PC-9 (cell line): ENCODE measurements around the gene CNTN4.

Experiments used
- EZH2 ChIP-seq: fragments of 200-600 bp; sonication (generic); IDR thresholded peaks from 2 replicates; pipeline ENCODE4 v1.8.0; 2017; ENCODE audit warnings: antibody characterized with exemption, low read depth
- TF ChIP-seq, protein P1 (sequence below): fragments of 200-600 bp; sonication (generic); conservative IDR thresholded peaks from 2 replicates; pipeline ENCODE4 v1.6.1; 2017; ENCODE audit warnings: mixed run types, antibody characterized with exemption, mild to moderate bottlenecking, moderate library complexity

DNA sequence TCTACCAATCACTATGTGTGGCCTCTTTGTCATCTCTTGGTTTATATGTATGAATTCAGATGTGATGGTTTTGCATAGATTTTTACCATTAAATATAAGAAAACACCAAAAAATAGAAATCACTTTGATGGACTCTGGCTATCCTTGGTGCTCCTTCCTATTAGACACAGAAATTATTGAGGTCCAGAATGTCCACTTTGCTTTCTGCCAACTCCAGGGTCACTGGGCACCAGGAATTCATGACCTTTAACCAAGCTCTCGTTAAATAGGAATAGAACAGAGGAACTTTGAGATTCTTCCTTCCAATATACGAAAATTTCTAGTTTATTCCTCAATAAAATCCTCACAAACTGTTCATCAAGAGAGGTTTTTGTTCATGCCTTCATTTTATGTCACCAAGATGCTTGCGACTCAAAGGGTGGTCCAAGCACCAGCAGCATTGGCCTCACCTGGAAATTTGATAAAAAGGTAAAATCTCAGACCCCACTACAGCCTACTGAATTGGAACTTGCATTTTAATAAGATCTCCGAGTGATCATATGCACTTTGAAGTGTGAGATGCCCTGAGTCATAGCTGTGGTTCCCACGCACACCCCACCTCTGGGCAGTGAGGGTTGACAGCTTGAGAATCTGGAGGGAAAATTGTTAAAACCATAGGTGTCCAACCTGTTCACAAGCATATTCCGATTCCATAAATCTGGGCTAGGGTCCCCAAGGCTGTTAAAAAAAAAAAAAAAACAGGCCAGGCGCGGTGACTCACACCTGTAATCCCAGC lies 725.0 kb downstream of the CNTN4 start:
- TF ChIP-seq EZH2: no peak
- TF ChIP-seq, protein P1, sequence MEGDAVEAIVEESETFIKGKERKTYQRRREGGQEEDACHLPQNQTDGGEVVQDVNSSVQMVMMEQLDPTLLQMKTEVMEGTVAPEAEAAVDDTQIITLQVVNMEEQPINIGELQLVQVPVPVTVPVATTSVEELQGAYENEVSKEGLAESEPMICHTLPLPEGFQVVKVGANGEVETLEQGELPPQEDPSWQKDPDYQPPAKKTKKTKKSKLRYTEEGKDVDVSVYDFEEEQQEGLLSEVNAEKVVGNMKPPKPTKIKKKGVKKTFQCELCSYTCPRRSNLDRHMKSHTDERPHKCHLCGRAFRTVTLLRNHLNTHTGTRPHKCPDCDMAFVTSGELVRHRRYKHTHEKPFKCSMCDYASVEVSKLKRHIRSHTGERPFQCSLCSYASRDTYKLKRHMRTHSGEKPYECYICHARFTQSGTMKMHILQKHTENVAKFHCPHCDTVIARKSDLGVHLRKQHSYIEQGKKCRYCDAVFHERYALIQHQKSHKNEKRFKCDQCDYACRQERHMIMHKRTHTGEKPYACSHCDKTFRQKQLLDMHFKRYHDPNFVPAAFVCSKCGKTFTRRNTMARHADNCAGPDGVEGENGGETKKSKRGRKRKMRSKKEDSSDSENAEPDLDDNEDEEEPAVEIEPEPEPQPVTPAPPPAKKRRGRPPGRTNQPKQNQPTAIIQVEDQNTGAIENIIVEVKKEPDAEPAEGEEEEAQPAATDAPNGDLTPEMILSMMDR: no peak
